SK-N-SH (cell line): ENCODE measurements around the gene TNFRSF4. TPM values are rescaled to one million over a fixed set of nuclear protein-coding genes. Genes with fewer than 3 reads are reported as not detected.

Experiments
- CTCF ChIA-PET: fragments of 300-600, 350-600 bp; formaldehyde crosslinking; extraction: SDS; loops from one replicate; lab custom pipeline; 2021; lab: Yijun Ruan, JAX
- POLR2A ChIA-PET: fragments of 350-600 bp; sonication (Branson Sonifier 250); formaldehyde crosslinking; extraction: SDS; loops from one replicate; lab custom pipeline; 2020; ENCODE audit warnings: antibody characterized with exemption, inconsistent platforms; lab: Yijun Ruan, JAX
- DNase-seq: peaks from one replicate; pipeline ENCODE4 v3.0.0; 2012
- H2AFZ ChIP-seq: fragments of 200-600 bp; sonication (generic); 2 replicates; pipeline ENCODE4 v1.8.1; 2016; ENCODE audit warnings: antibody characterized with exemption, mild to moderate bottlenecking, low read depth
- H3F3A ChIP-seq: fragments of 200-600 bp; sonication (generic); replicated peaks from 2 replicates; pipeline ENCODE3; 2016; ENCODE audit warnings: antibody characterized with exemption, mild to moderate bottlenecking; ENCODE audit not compliant: insufficient read depth
- H3K27ac ChIP-seq, 2 experiments: fragments of 200-500 bp in 1 of 2; fragments of 200-600 bp in 1 of 2; sonication (Bioruptor generic) in 1 of 2; sonication (generic), shearing (Covaris generic) in 1 of 2; 2 replicates each; pipeline versions ENCODE4 v1.5.1 to v1.6.1; 2014 to 2016; ENCODE audit warnings: low read depth in 2 of 2, inconsistent platforms in 1 of 2, low read length in 1 of 2, mild to moderate bottlenecking in 1 of 2, mixed read lengths in 1 of 2
- H3K27me3 ChIP-seq: fragments of 200-600 bp; sonication (generic), shearing (Covaris generic); 2 replicates; pipeline ENCODE4 v1.6.1; 2016; ENCODE audit warnings: mixed run types; ENCODE audit not compliant: insufficient read depth
- H3K36me3 ChIP-seq, 2 experiments: fragments of 200-500 bp in 1 of 2; fragments of 200-600 bp in 1 of 2; sonication (Bioruptor generic) in 1 of 2; sonication (generic) in 1 of 2; replicated peaks in 1 of 2; 2 replicates each; pipeline versions ENCODE3 to v1.5.1; 2014 to 2016; ENCODE audit warnings: low read length in 1 of 2, mild to moderate bottlenecking in 1 of 2; ENCODE audit not compliant: insufficient read depth in 2 of 2, control insufficient read depth in 1 of 2
- H3K4me1 ChIP-seq, 2 experiments: fragments of 200-500 bp in 1 of 2; fragments of 200-600 bp in 1 of 2; sonication (Bioruptor generic) in 1 of 2; sonication (generic), shearing (Covaris generic) in 1 of 2; 2 replicates each; pipeline versions ENCODE4 v1.5.1 to v1.6.1; 2014 to 2016; ENCODE audit warnings: low read depth in 1 of 2, low read length in 1 of 2, mixed run types in 1 of 2; ENCODE audit not compliant: insufficient read depth in 2 of 2, control insufficient read depth in 1 of 2
- H3K4me2 ChIP-seq: fragments of 200-600 bp; sonication (generic), shearing (Covaris generic); 2 replicates; pipeline ENCODE4 v1.6.1; 2017; ENCODE audit warnings: mixed run types
- H3K4me3 ChIP-seq, 2 experiments: fragments of 200-500 bp in 1 of 2; fragments of 200-600 bp in 1 of 2; sonication (Bioruptor generic) in 1 of 2; sonication (generic), shearing (Covaris generic) in 1 of 2; 2 replicates each; pipeline versions ENCODE4 v1.5.1 to v1.8.1; 2014 to 2016; ENCODE audit warnings: low read depth in 2 of 2, inconsistent platforms in 1 of 2, low read length in 1 of 2, mild to moderate bottlenecking in 1 of 2, mixed read lengths in 1 of 2, moderate library complexity in 1 of 2
- H3K79me2 ChIP-seq: fragments of 200-600 bp; sonication (generic); 2 replicates; pipeline ENCODE4 v1.8.1; 2017; ENCODE audit warnings: mild to moderate bottlenecking; ENCODE audit not compliant: insufficient read depth
- H3K9ac ChIP-seq: fragments of 200-600 bp; sonication (generic); 2 replicates; pipeline ENCODE4 v1.6.1; 2017; ENCODE audit warnings: mixed run types
- H3K9me2 ChIP-seq: fragments of 200-600 bp; sonication (generic); 2 replicates; pipeline ENCODE4 v1.6.1; 2017; ENCODE audit warnings: mixed run types
- H3K9me3 ChIP-seq: fragments of 200-600 bp; sonication (generic); 2 replicates; pipeline ENCODE4 v1.6.1; 2017; ENCODE audit warnings: mixed run types, mild to moderate bottlenecking, moderate library complexity
- H4K20me1 ChIP-seq: fragments of 200-600 bp; sonication (generic); 2 replicates; pipeline ENCODE4 v1.6.1; 2017; ENCODE audit warnings: mild to moderate bottlenecking, mixed run types; ENCODE audit not compliant: insufficient read depth
- CTCF ChIP-seq: fragments of 200-600 bp; sonication (generic); IDR thresholded peaks from 2 replicates; pipeline ENCODE4 v1.6.1; 2017; ENCODE audit warnings: antibody characterized with exemption, mild to moderate bottlenecking, moderate library complexity
- FOSL2 ChIP-seq: IDR thresholded peaks from 2 replicates; pipeline ENCODE4 v1.4.0; 2012; ENCODE audit warnings: low read depth, mild to moderate bottlenecking, moderate library complexity, borderline replicate concordance
- FOXJ3 ChIP-seq: sonication (generic); formaldehyde crosslinking; IDR thresholded peaks from 2 replicates; pipeline ENCODE4 v1.5.1; 2020; ENCODE audit warnings: mild to moderate bottlenecking, missing genetic modification reagents
- GABPA ChIP-seq: IDR thresholded peaks from 2 replicates; pipeline ENCODE4 v1.4.0; 2012; ENCODE audit warnings: low read depth, mild to moderate bottlenecking
- IRF3 ChIP-seq: fragments of 150-350 bp; IDR thresholded peaks from 2 replicates; pipeline ENCODE4 v1.6.1; 2016; ENCODE audit warnings: mild to moderate bottlenecking, low read depth, low read length
- MAX ChIP-seq: IDR thresholded peaks from 2 replicates; pipeline ENCODE4 v1.4.0; 2012; ENCODE audit warnings: low read depth
- MXI1 ChIP-seq: IDR thresholded peaks from 2 replicates; pipeline ENCODE4 v1.6.1; 2012; ENCODE audit warnings: mild to moderate bottlenecking, low read depth, low read length, improper control_type of control experiment
- NFIC ChIP-seq: IDR thresholded peaks from 2 replicates; pipeline ENCODE4 v1.4.0; 2012; ENCODE audit warnings: borderline replicate concordance
- NRF1 ChIP-seq: IDR thresholded peaks from 2 replicates; pipeline ENCODE4 v1.6.1; 2012; ENCODE audit warnings: low read depth, mild to moderate bottlenecking, low read length
- POLR2AphosphoS5 ChIP-seq: IDR thresholded peaks from 2 replicates; pipeline ENCODE4 v1.6.1; 2012; ENCODE audit warnings: low read depth, low read length
- RAD21 ChIP-seq: IDR thresholded peaks from 2 replicates; pipeline ENCODE4 v1.6.1; 2012; ENCODE audit warnings: mild to moderate bottlenecking, low read length
- REST ChIP-seq: IDR thresholded peaks from 2 replicates; pipeline ENCODE4 v1.6.1; 2012; ENCODE audit warnings: mild to moderate bottlenecking, low read depth, low read length, moderate library complexity
- RFX5 ChIP-seq: IDR thresholded peaks from 2 replicates; pipeline ENCODE4 v1.6.1; 2012; ENCODE audit warnings: mild to moderate bottlenecking, improper control_type of control experiment, low read length
- SIN3A ChIP-seq: IDR thresholded peaks from 2 replicates; pipeline ENCODE4 v1.6.1; 2012; ENCODE audit warnings: low read depth, mild to moderate bottlenecking, low read length, moderate library complexity, borderline replicate concordance
- TAF1 ChIP-seq: IDR thresholded peaks from 2 replicates; pipeline ENCODE4 v1.6.1; 2012; ENCODE audit warnings: low read depth, mild to moderate bottlenecking, low read length, moderate library complexity, borderline replicate concordance
- TCF12 ChIP-seq: IDR thresholded peaks from 2 replicates; pipeline ENCODE4 v1.4.0; 2012
- TEAD4 ChIP-seq: IDR thresholded peaks from 2 replicates; pipeline ENCODE4 v1.4.0; 2012; ENCODE audit warnings: mild to moderate bottlenecking, borderline replicate concordance; ENCODE audit not compliant: insufficient read depth
- USF2 ChIP-seq: fragments of 150-350 bp; IDR thresholded peaks from 2 replicates; pipeline ENCODE4 v1.6.1; 2017; ENCODE audit warnings: antibody characterized with exemption, low read length, low read depth, borderline replicate concordance
- WGBS: methylation state at CpG from one replicate; pipeline ENCODE4 v1.1.6; 2017; ENCODE audit warnings: low lambda C conversion rate; 5-methylcytosine and 5-hydroxymethylcytosine counted together
- polyA plus RNA-seq, 3 experiments: library from polyadenylated mRNA; depleted of rRNA; stranded (reverse); fragments of >200 nt; gene quantifications; 2 replicates each; pipeline ENCODE4 v1.2.3, GENCODE V29; 2012

TNFRSF4 gene
- polyA plus RNA-seq, 1 of the 3 experiments (the other 2 are of a cell fraction): not detected

GRCh38 chr1:1171546-1172340 lies 42.2 kb downstream of the TNFRSF4 start:
- Histone ChIP-seq H3K27ac (no peak overlapping the region), H3K4me2 (no peak overlapping the region), H3K27me3 (no peaks in the 10 kb centered on the region), H2AFZ (no peak overlapping the region), H3K36me3 (no peaks in the 10 kb centered on the region), H3K9me2 (no peaks in the 10 kb centered on the region), H3F3A (no peaks in the 10 kb centered on the region), H3K79me2 (no peaks in the 10 kb centered on the region), H3K4me3 (no peak overlapping the region), H4K20me1 (no peaks in the 10 kb centered on the region), H3K4me1 (no peaks in the 10 kb centered on the region), H3K9me3 (no peaks in the 10 kb centered on the region), H3K9ac (no peak overlapping the region)
- POLR2A ChIA-PET: no interaction called here
- TF ChIP-seq SIN3A (no peak), CTCF (no peak), TCF12 (no peak), MXI1 (no peak), IRF3 (no peak), RFX5 (no peak), NFIC (no peak)
- WGBS: 71% methylated on average over 9 of the region's 33 CpGs
- CTCF ChIA-PET: interaction anchor here (0.7 kb wide), 1 partner anchor 120 kb away, joined by 3 read pairs; no protein-coding TSS in a partner anchor
- peak; percentile 41 for DNase-seq

GRCh38 chr1:1171161-1171545 lies 42.8 kb downstream of the TNFRSF4 start:
- Histone ChIP-seq H3K9ac (no peak overlapping the region), H3K4me3 (no peak overlapping the region), H2AFZ (no peak overlapping the region), H3K27me3 (no peaks in the 10 kb centered on the region), H3K36me3 (no peaks in the 10 kb centered on the region), H3K9me3 (no peaks in the 10 kb centered on the region), H3K79me2 (no peaks in the 10 kb centered on the region), H3K4me1 (no peaks in the 10 kb centered on the region), H3K9me2 (no peaks in the 10 kb centered on the region), H4K20me1 (no peaks in the 10 kb centered on the region), H3K27ac (no peak overlapping the region), H3K4me2 (no peak overlapping the region), H3F3A (no peaks in the 10 kb centered on the region)
- POLR2A ChIA-PET: no interaction called here
- CTCF ChIA-PET: no interaction called here
- 52% methylated on average over 9 of the region's 12 CpGs for WGBS
- DNase-seq: no peak
- TF ChIP-seq TAF1 (no peak), NFIC (no peak), GABPA (no peak), RAD21 (no peak), FOSL2 (no peak), REST (no peak), POLR2AphosphoS5 (no peak), FOXJ3 (no peak), TEAD4 (no peak), MXI1 (no peak), USF2 (no peak), NRF1 (no peak), TCF12 (no peak), SIN3A (no peak), MAX (no peak)
